ENCODE measurements around the gene KCNE2.

KCNE2 gene

DNA sequence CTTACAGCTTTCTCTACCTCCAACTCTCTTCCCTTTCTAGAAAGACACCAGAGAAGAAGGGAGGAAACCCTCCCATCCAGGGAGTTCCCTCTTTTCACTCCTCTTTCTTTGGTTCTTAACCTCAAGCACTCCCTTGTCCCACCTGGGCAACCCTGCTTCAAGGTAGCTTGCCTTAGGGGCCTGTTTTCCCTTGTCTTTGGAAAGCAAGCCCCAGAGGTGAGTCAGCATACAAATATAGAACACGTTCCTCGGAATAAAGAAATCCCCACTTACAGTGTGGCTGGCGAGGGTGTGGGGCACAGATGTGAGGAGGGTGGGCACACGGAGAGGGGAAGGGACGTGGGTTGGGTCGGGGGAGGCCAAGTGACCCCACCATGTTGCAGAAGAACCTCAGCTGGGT lies 26.1 kb upstream of the KCNE2 start:
- no peak for DNase-seq
- H3K4me1 ChIP-seq (ENCODE audit: low read length) = no peaks in the 10 kb centered on the region

DNA sequence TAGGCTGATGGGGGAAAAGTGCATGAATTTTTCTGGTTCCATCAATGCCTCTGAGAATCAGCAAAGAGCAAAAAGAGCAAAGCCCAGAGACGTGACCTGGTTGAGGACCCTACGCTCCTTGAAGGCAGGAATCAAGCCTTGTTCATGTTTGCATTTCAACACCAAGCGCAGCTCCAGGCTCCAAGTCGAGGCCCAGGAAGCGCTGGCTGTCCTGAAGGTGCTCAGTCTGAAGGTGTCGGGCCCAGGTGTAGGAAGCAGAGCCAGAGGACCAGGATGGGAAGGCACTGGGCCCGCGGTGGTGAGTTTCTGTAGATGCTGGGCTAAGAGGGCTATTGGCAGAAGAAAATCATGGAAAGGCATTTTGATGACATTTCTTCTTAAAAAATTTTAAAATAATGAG lies 25.6 kb upstream of the KCNE2 start:
- H3F3A ChIP-seq (ENCODE audit: insufficient read depth, low read length) = no peaks in the 10 kb centered on the region
- no peak for TF ChIP-seq EZH2phosphoT487 (IDR thresholded peaks at IDR 0.05; ENCODE audit: low read length)
- TF ChIP-seq EZH2 (optimal IDR thresholded peaks at IDR 0.05; ENCODE audit: low read depth, low read length) = no peak
- TF ChIP-seq, protein P1, sequence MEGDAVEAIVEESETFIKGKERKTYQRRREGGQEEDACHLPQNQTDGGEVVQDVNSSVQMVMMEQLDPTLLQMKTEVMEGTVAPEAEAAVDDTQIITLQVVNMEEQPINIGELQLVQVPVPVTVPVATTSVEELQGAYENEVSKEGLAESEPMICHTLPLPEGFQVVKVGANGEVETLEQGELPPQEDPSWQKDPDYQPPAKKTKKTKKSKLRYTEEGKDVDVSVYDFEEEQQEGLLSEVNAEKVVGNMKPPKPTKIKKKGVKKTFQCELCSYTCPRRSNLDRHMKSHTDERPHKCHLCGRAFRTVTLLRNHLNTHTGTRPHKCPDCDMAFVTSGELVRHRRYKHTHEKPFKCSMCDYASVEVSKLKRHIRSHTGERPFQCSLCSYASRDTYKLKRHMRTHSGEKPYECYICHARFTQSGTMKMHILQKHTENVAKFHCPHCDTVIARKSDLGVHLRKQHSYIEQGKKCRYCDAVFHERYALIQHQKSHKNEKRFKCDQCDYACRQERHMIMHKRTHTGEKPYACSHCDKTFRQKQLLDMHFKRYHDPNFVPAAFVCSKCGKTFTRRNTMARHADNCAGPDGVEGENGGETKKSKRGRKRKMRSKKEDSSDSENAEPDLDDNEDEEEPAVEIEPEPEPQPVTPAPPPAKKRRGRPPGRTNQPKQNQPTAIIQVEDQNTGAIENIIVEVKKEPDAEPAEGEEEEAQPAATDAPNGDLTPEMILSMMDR (IDR thresholded peaks at IDR 0.05; ENCODE audit: low read length) = no peak
- no peak overlapping the region for H2AFZ ChIP-seq (ENCODE audit: low read length)
- H4K20me1 ChIP-seq (ENCODE audit: insufficient read depth, low read length) = no peaks in the 10 kb centered on the region
- no peak for DNase-seq
- no peak overlapping the region for H3K4me2 ChIP-seq (ENCODE audit: low read depth, low read length)
- no peaks in the 10 kb centered on the region for H3K9me3 ChIP-seq (replicated peaks; ENCODE audit: insufficient read depth, low read length)
- no peak overlapping the region for H3K9ac ChIP-seq (ENCODE audit: low read length)
- H3K27me3 ChIP-seq (replicated peaks; ENCODE audit: insufficient read depth, low read length) = no peaks in the 10 kb centered on the region
- no peaks in the 10 kb centered on the region for H3K9me2 ChIP-seq (replicated peaks; ENCODE audit: insufficient read depth, low read length)
- H3K79me2 ChIP-seq (ENCODE audit: low read length) = no peaks in the 10 kb centered on the region
- no peaks in the 10 kb centered on the region for H3K4me1 ChIP-seq (ENCODE audit: low read length)
- H3K36me3 ChIP-seq (replicated peaks; ENCODE audit: insufficient read depth, low read length) = no peaks in the 10 kb centered on the region
- no peak overlapping the region for H3K4me3 ChIP-seq (ENCODE audit: low read length)
- H3K27ac ChIP-seq (ENCODE audit: low read length) = no peak overlapping the region

More for the DNA sequence above, 26.1 kb upstream of the KCNE2 start:
- TF ChIP-seq, protein P1 (IDR thresholded peaks at IDR 0.05; ENCODE audit: low read length) = no peak
- no peak for TF ChIP-seq EZH2phosphoT487 (IDR thresholded peaks at IDR 0.05; ENCODE audit: low read length)
- TF ChIP-seq EZH2 (optimal IDR thresholded peaks at IDR 0.05; ENCODE audit: low read depth, low read length) = no peak
- no peaks in the 10 kb centered on the region for H3K9me3 ChIP-seq (replicated peaks; ENCODE audit: insufficient read depth, low read length)
- no peaks in the 10 kb centered on the region for H3F3A ChIP-seq (ENCODE audit: insufficient read depth, low read length)
- H3K9me2 ChIP-seq (replicated peaks; ENCODE audit: insufficient read depth, low read length) = no peaks in the 10 kb centered on the region
- H3K4me2 ChIP-seq (ENCODE audit: low read depth, low read length) = no peak overlapping the region
- no peaks in the 10 kb centered on the region for H3K36me3 ChIP-seq (replicated peaks; ENCODE audit: insufficient read depth, low read length)
- no peak overlapping the region for H3K4me3 ChIP-seq (ENCODE audit: low read length)
- H3K9ac ChIP-seq (ENCODE audit: low read length) = no peak overlapping the region
- H3K27ac ChIP-seq (ENCODE audit: low read length) = no peak overlapping the region
- H3K79me2 ChIP-seq (ENCODE audit: low read length) = no peaks in the 10 kb centered on the region
- H2AFZ ChIP-seq (ENCODE audit: low read length) = no peak overlapping the region
- H3K27me3 ChIP-seq (replicated peaks; ENCODE audit: insufficient read depth, low read length) = no peaks in the 10 kb centered on the region
- H4K20me1 ChIP-seq (ENCODE audit: insufficient read depth, low read length) = no peaks in the 10 kb centered on the region

DNA sequence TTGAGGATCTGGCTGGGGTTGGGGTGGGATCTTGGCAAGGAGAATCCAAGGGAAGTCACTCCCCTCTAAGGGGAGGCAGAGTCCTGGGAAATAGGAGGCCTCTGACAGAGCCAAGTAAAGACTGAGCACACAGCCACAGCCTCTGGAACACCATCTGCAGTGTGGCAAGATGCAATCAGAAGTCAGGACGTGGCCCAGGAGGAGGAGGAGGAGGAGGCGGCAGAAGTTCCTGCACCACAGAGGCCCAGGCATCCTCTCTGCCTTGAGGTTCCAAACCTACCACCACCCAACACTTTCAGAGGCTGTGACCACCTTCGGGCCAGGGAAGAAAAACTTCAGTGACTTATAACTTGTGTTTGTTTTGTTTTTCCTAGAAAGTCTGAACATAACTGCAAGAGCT lies 23.7 kb upstream of the KCNE2 start:
- no peak overlapping the region for H3K27ac ChIP-seq (ENCODE audit: low read length)
- TF ChIP-seq EZH2 (optimal IDR thresholded peaks at IDR 0.05; ENCODE audit: low read depth, low read length) (no peak), EZH2phosphoT487 (IDR thresholded peaks at IDR 0.05; ENCODE audit: low read length) (no peak)
- TF ChIP-seq, protein P1 (IDR thresholded peaks at IDR 0.05; ENCODE audit: low read length) = no peak
- no peak for DNase-seq
- H3K79me2 ChIP-seq (ENCODE audit: low read length) = no peaks in the 10 kb centered on the region
- no peaks in the 10 kb centered on the region for H3K4me1 ChIP-seq (ENCODE audit: low read length)
- no peaks in the 10 kb centered on the region for H3K9me3 ChIP-seq (replicated peaks; ENCODE audit: insufficient read depth, low read length)
- H3K4me3 ChIP-seq (ENCODE audit: low read length) = no peak overlapping the region
- H3K9ac ChIP-seq (ENCODE audit: low read length) = no peak overlapping the region
- H3K4me2 ChIP-seq (ENCODE audit: low read depth, low read length) = no peak overlapping the region
- no peaks in the 10 kb centered on the region for H3K9me2 ChIP-seq (replicated peaks; ENCODE audit: insufficient read depth, low read length)
- H2AFZ ChIP-seq (ENCODE audit: low read length) = no peak overlapping the region
- H4K20me1 ChIP-seq (ENCODE audit: insufficient read depth, low read length) = no peaks in the 10 kb centered on the region
- no peaks in the 10 kb centered on the region for H3K36me3 ChIP-seq (replicated peaks; ENCODE audit: insufficient read depth, low read length)
- H3K27me3 ChIP-seq (replicated peaks; ENCODE audit: insufficient read depth, low read length) = no peaks in the 10 kb centered on the region
- no peaks in the 10 kb centered on the region for H3F3A ChIP-seq (ENCODE audit: insufficient read depth, low read length)

Data from MM.1S (cell line).